Panc1 (cell line): ENCODE data around the gene ANKMY1. TPM values are rescaled to one million over a fixed set of nuclear protein-coding genes. Genes with fewer than 3 reads are reported as not detected.

ENCODE experiments used
- ATAC-seq: fragments of 200-7000 bp; cut with Tn5 transposase; 2 replicates; pipeline ENCODE4 v1.9.1; 2020; ENCODE audit warnings: mild to moderate bottlenecking, moderate library complexity
- BruUV-seq: library from RNA; stranded (reverse); fragments of 400-500 nt; replicated peaks from 2 replicates; lab custom pipeline; 2021; lab: Mats Ljungman, UMichigan
- CTCF ChIA-PET: fragments of 300-600 bp; sonication (Branson Sonifier 250); formaldehyde crosslinking; loops from one replicate; lab custom pipeline; 2022; ENCODE audit warnings: antibody characterized with exemption; lab: Charles Lee
- POLR2A ChIA-PET: fragments of 300-600 bp; sonication (Branson Sonifier 250); formaldehyde crosslinking; loops from one replicate; lab custom pipeline; 2022; ENCODE audit warnings: antibody characterized with exemption; lab: Charles Lee
- DNase-seq: peaks from one replicate; pipeline ENCODE4 v3.0.0-alpha.2; 2010; ENCODE audit warnings: low read depth, low spot score
- H3K27ac ChIP-seq: 2 replicates; pipeline ENCODE4 v1.5.1; 2011; ENCODE audit warnings: mild to moderate bottlenecking, low read length, inconsistent platforms
- H3K27me3 ChIP-seq: fragments of 200-500 bp; sonication (Bioruptor generic); 2 replicates; pipeline ENCODE4 v1.6.0; 2014; ENCODE audit warnings: low read length, inconsistent platforms; ENCODE audit not compliant: control insufficient read depth, insufficient read depth
- H3K36me3 ChIP-seq: fragments of 200-500 bp; sonication (Bioruptor generic); 2 replicates; pipeline ENCODE4 v1.5.1; 2014; ENCODE audit warnings: inconsistent platforms, mild to moderate bottlenecking, low read length, moderate library complexity; ENCODE audit not compliant: control insufficient read depth, insufficient read depth
- H3K4me1 ChIP-seq: 2 replicates; pipeline ENCODE4 v1.5.1; 2011; ENCODE audit warnings: inconsistent platforms, mild to moderate bottlenecking, low read length, moderate library complexity; ENCODE audit not compliant: control insufficient read depth, insufficient read depth
- H3K4me3 ChIP-seq, 2 experiments: 2 replicates each; pipeline ENCODE4 v1.5.1; 2011 to 2012; ENCODE audit warnings: low read depth in 2 of 2, low read length in 2 of 2, mild to moderate bottlenecking in 2 of 2, inconsistent platforms in 1 of 2, moderate library complexity in 1 of 2
- H3K9me3 ChIP-seq: fragments of 200-500 bp; sonication (Bioruptor generic); 2 replicates; pipeline ENCODE4 v1.5.1; 2014; ENCODE audit warnings: low read depth, mild to moderate bottlenecking, inconsistent platforms, low read length, moderate library complexity; ENCODE audit not compliant: control insufficient read depth, insufficient read depth
- POLR2AphosphoS5 ChIP-seq: IDR thresholded peaks from 2 replicates; pipeline ENCODE4 v1.6.1; 2012; ENCODE audit warnings: mild to moderate bottlenecking, low read depth, low read length, moderate library complexity
- SIN3A ChIP-seq: IDR thresholded peaks from 2 replicates; pipeline ENCODE4 v1.6.1; 2012; ENCODE audit warnings: low read depth, mild to moderate bottlenecking, low read length, moderate library complexity, borderline replicate concordance; ENCODE audit not compliant: insufficient read depth
- TCF7L2 ChIP-seq: IDR thresholded peaks from 2 replicates; pipeline ENCODE4 v1.6.1; 2011; ENCODE audit warnings: mild to moderate bottlenecking, low read depth, low read length, inconsistent platforms
- in situ Hi-C: cut with HindIII; loops from 2 replicates; pipeline ENCODE4 v1.10.0; 2016; ENCODE audit warnings: low sequenced_read_pairs, low pct_unique_long_range_greater_than_20kb
- intact Hi-C: fragments of 100-400 bp; cut with micrococcal nuclease; formaldehyde crosslinking; loops from one replicate; pipeline ENCODE4 v1.10.0; 2022; ENCODE audit not compliant: unreplicated experiment
- total RNA-seq: library from RNA; stranded (reverse); gene quantifications from one replicate; pipeline ENCODE4 v1.2.1, GENCODE V29; 2021; ENCODE audit not compliant: unreplicated experiment
- TF ChIP-seq, protein P1 (sequence below), 2 experiments: IDR thresholded peaks; 2 replicates each; pipeline ENCODE4 v1.6.1; 2011 to 2012; ENCODE audit warnings: low read depth in 2 of 2, control low read depth in 1 of 2, low read length in 1 of 2, mild to moderate bottlenecking in 1 of 2, moderate library complexity in 1 of 2; ENCODE audit not compliant: insufficient read depth in 1 of 2
- TF ChIP-seq, protein P2 (sequence below): fragments of 450-650 bp; IDR thresholded peaks from 2 replicates; pipeline ENCODE4 v1.5.1; 2017; ENCODE audit warnings: mild to moderate bottlenecking

Gene ANKMY1
- total RNA-seq, 1 experiment from 2014 or later: 19.5 TPM

- Histone ChIP-seq H3K36me3 (no peaks in the 10 kb centered on the region), H3K9me3 (no peaks in the 10 kb centered on the region), H3K4me3 (no peak overlapping the region), H3K4me1 (no peaks in the 10 kb centered on the region), H3K27ac (no peak overlapping the region), H3K27me3 (no peaks in the 10 kb centered on the region)
- in situ Hi-C loops: no loop called here
- no TSS peak for BruUV-seq
- ATAC-seq (no peak), DNase-seq (no peak)
- intact Hi-C loops: no loop called here
- CTCF ChIA-PET: no interaction called here
- POLR2A ChIA-PET: no interaction called here
- no peak for TF ChIP-seq POLR2AphosphoS5
- TF ChIP-seq, protein P1, sequence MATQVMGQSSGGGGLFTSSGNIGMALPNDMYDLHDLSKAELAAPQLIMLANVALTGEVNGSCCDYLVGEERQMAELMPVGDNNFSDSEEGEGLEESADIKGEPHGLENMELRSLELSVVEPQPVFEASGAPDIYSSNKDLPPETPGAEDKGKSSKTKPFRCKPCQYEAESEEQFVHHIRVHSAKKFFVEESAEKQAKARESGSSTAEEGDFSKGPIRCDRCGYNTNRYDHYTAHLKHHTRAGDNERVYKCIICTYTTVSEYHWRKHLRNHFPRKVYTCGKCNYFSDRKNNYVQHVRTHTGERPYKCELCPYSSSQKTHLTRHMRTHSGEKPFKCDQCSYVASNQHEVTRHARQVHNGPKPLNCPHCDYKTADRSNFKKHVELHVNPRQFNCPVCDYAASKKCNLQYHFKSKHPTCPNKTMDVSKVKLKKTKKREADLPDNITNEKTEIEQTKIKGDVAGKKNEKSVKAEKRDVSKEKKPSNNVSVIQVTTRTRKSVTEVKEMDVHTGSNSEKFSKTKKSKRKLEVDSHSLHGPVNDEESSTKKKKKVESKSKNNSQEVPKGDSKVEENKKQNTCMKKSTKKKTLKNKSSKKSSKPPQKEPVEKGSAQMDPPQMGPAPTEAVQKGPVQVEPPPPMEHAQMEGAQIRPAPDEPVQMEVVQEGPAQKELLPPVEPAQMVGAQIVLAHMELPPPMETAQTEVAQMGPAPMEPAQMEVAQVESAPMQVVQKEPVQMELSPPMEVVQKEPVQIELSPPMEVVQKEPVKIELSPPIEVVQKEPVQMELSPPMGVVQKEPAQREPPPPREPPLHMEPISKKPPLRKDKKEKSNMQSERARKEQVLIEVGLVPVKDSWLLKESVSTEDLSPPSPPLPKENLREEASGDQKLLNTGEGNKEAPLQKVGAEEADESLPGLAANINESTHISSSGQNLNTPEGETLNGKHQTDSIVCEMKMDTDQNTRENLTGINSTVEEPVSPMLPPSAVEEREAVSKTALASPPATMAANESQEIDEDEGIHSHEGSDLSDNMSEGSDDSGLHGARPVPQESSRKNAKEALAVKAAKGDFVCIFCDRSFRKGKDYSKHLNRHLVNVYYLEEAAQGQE (IDR thresholded peaks at IDR 0.05; ENCODE audit: insufficient read depth in 1 of 2, low read depth in 2 of 2, low read length in 1 of 2): no peak
- TF ChIP-seq TCF7L2: no peak
- no peak for TF ChIP-seq SIN3A
- TF ChIP-seq, protein P2, sequence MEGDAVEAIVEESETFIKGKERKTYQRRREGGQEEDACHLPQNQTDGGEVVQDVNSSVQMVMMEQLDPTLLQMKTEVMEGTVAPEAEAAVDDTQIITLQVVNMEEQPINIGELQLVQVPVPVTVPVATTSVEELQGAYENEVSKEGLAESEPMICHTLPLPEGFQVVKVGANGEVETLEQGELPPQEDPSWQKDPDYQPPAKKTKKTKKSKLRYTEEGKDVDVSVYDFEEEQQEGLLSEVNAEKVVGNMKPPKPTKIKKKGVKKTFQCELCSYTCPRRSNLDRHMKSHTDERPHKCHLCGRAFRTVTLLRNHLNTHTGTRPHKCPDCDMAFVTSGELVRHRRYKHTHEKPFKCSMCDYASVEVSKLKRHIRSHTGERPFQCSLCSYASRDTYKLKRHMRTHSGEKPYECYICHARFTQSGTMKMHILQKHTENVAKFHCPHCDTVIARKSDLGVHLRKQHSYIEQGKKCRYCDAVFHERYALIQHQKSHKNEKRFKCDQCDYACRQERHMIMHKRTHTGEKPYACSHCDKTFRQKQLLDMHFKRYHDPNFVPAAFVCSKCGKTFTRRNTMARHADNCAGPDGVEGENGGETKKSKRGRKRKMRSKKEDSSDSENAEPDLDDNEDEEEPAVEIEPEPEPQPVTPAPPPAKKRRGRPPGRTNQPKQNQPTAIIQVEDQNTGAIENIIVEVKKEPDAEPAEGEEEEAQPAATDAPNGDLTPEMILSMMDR: no peak
Measured at GRCh38 chr2:240503848-240504247, 53.9 kb downstream of the ANKMY1 start.

- ChIA-PET POLR2A (no interaction called here), CTCF (no interaction called here)
- TF ChIP-seq POLR2AphosphoS5 (no peak), TCF7L2 (no peak), SIN3A (no peak)
- TF ChIP-seq, protein P2: no peak
- TF ChIP-seq, protein P1 (IDR thresholded peaks at IDR 0.05; ENCODE audit: insufficient read depth in 1 of 2, low read depth in 2 of 2, low read length in 1 of 2): no peak
- Histone ChIP-seq H3K36me3 (no peaks in the 10 kb centered on the region), H3K4me3 (no peak overlapping the region), H3K27ac (no peak overlapping the region), H3K9me3 (no peaks in the 10 kb centered on the region), H3K4me1 (no peaks in the 10 kb centered on the region), H3K27me3 (no peaks in the 10 kb centered on the region)
- no peak for DNase-seq
- intact Hi-C loops (no loop called here), in situ Hi-C loops (no loop called here)
- BruUV-seq: no TSS peak
- ATAC-seq: no peak
Measured at GRCh38 chr2:240503375-240503774, 54.4 kb downstream of the ANKMY1 start.
